Uterus (tissue), 2 donors: Measurements from ENCODE around the gene CRIM1.

Experiments used
- CTCF ChIP-seq, 4 experiments: fragments of 200-600 bp in 2 of 4; fragments of 450-650 bp in 2 of 4; sonication (generic) in 2 of 4; IDR thresholded peaks; one replicate each; pipeline ENCODE4 v1.5.1; 2016 to 2019; ENCODE audit warnings: antibody characterized with exemption in 4 of 4, mild to moderate bottlenecking in 2 of 4, moderate library complexity in 1 of 4
- POLR2A ChIP-seq, 2 donors: fragments of 450-650 bp; IDR thresholded peaks; one replicate each; pipeline ENCODE4 v1.6.1; 2016; ENCODE audit warnings: antibody characterized with exemption in 2 of 2, mild to moderate bottlenecking in 1 of 2, moderate library complexity in 1 of 2

- TF ChIP-seq CTCF (IDR thresholded peaks at IDR 0.05) (no peak), POLR2A (IDR thresholded peaks at IDR 0.05) (no peak)
These were observed 239.3 kb downstream of the CRIM1 start for GRCh38 chr2:36594849-36595248.
